GM19351 (cell line): ENCODE results near the gene EFEMP2.
"Not testable (repeated sequence)": the region's sequence is repeated elsewhere in the genome, so short reads cannot be mapped to it uniquely, and the experiment has no call there.

ENCODE experiments used
- ATAC-seq: cut with Tn5 transposase; IDR thresholded peaks from one replicate; pipeline ENCODE4 v1.9.1; 2021; ENCODE audit warnings: mild to moderate bottlenecking, moderate library complexity; ENCODE audit not compliant: unreplicated experiment

Gene EFEMP2

GRCh38 chr11:65900899-65901180 lies 28.2 kb upstream of the EFEMP2 start:
- no peak for ATAC-seq

- ATAC-seq = peak; percentile 82
Measured at GRCh38 chr11:65900125-65900898, 27.7 kb upstream of the EFEMP2 start, which contains the start of gene FOSL1. Gene FOSL1, minus strand, starts transcription at chr11:65900388. Its CDS starts 49 bp downstream, at chr11:65900339.

- ATAC-seq = no peak
Measured at GRCh38 chr11:65899356-65900124, 26.9 kb upstream of the EFEMP2 start.

GRCh38 chr11:65898656-65899355 lies 26.2 kb upstream of the EFEMP2 start:
- ATAC-seq = no peak

- no peak for ATAC-seq
Measured at GRCh38 chr11:65897020-65897471, 24.4 kb upstream of the EFEMP2 start.

GRCh38 chr11:65896034-65896999 lies 23.7 kb upstream of the EFEMP2 start:
- no peak for ATAC-seq

GRCh38 chr11:65895482-65895981 lies 22.9 kb upstream of the EFEMP2 start:
- no peak for ATAC-seq

- ATAC-seq = no peak
Measured at GRCh38 chr11:65894034-65894591, 21.5 kb upstream of the EFEMP2 start.

- ATAC-seq = no peak
Measured at GRCh38 chr11:65892661-65893317, 20.2 kb upstream of the EFEMP2 start.

GRCh38 chr11:65892137-65892540 lies 19.5 kb upstream of the EFEMP2 start:
- not testable (repeated sequence) for ATAC-seq

GRCh38 chr11:65891219-65892136 lies 18.9 kb upstream of the EFEMP2 start:
- ATAC-seq = no peak

- no peak for ATAC-seq
Measured at GRCh38 chr11:65890324-65891218, 18.0 kb upstream of the EFEMP2 start, which contains the start of gene CCDC85B. Gene CCDC85B, plus strand, starts transcription at chr11:65890673. Its CDS starts 111 bp downstream, at chr11:65890784.

- ATAC-seq = peak; percentile 40
Measured at GRCh38 chr11:65888163-65888814, 15.7 kb upstream of the EFEMP2 start, which contains the start of gene FIBP. Gene FIBP, minus strand, starts transcription at chr11:65888471. Its CDS starts 53 bp downstream, at chr11:65888418.

- ATAC-seq = no peak
Measured at GRCh38 chr11:65887723-65888162, 15.1 kb upstream of the EFEMP2 start.

- ATAC-seq = no peak
Measured at GRCh38 chr11:65886826-65887722, 14.5 kb upstream of the EFEMP2 start.
